Effector CD4-positive, alpha-beta T cell (primary cell): Measurements from ENCODE around the gene ZNF22.

Experiments
- DNase-seq: peaks from one replicate; pipeline ENCODE4 v3.0.0-alpha.2; 2020

Gene ZNF22

GRCh38 chr10:45023426-45023825 lies 22.7 kb downstream of the ZNF22 start:
- no peak for DNase-seq

GRCh38 chr10:45034301-45034700 lies 33.6 kb downstream of the ZNF22 start:
- no peak for DNase-seq

GRCh38 chr10:45035673-45036072 lies 35.0 kb downstream of the ZNF22 start:
- no peak for DNase-seq

GRCh38 chr10:45040921-45041542 lies 40.3 kb downstream of the ZNF22 start:
- DNase-seq: no peak

GRCh38 chr10:45044290-45044689 lies 43.6 kb downstream of the ZNF22 start:
- DNase-seq: no peak

- no peak for DNase-seq
Observed at GRCh38 chr10:45050551-45051235, 50.0 kb downstream of the ZNF22 start.

GRCh38 chr10:45052700-45053099 lies 52.0 kb downstream of the ZNF22 start:
- no peak for DNase-seq

GRCh38 chr10:45053569-45054100 lies 52.9 kb downstream of the ZNF22 start:
- no peak for DNase-seq
